Fibroblast of pulmonary artery (primary cell): Measurements from ENCODE around the gene ASS1.
"Not testable (repeated sequence)": the region's sequence is repeated elsewhere in the genome, so short reads cannot be mapped to it uniquely, and the experiment has no call there.

Experiments used
- DNase-seq: peaks from one replicate; pipeline ENCODE4 v3.0.0-alpha.2; 2010; ENCODE audit warnings: low read depth
- H3K4me3 ChIP-seq: replicated peaks from 2 replicates; pipeline ENCODE4 v1.5.1; 2011; ENCODE audit warnings: low read depth, mild to moderate bottlenecking, control low read depth, low read length, moderate library complexity
- CTCF ChIP-seq: IDR thresholded peaks from 2 replicates; pipeline ENCODE4 v1.5.1; 2011; ENCODE audit warnings: mild to moderate bottlenecking, control low read depth, low read length, inconsistent platforms; ENCODE audit errors: missing control alignments

The ASS1 gene

GRCh38 chr9:130433947-130434262, 10.9 kb upstream of the ASS1 start:
- DNase-seq: no peak
- no peak for TF ChIP-seq CTCF
- H3K4me3 ChIP-seq: no peak overlapping the region

GRCh38 chr9:130434656-130435055, 10.1 kb upstream of the ASS1 start:
- H3K4me3 ChIP-seq, DNase-seq: not testable (repeated sequence)

GRCh38 chr9:130437011-130437789, 7.6 kb upstream of the ASS1 start:
- TF ChIP-seq CTCF: no peak
- DNase-seq: no peak

GRCh38 chr9:130438382-130438981, 6.3 kb upstream of the ASS1 start:
- no peak for DNase-seq
- H3K4me3 ChIP-seq: no peak overlapping the region
- no peak for TF ChIP-seq CTCF

More at GRCh38 chr9:130437011-130437789, 7.6 kb upstream of the ASS1 start:
- H3K4me3 ChIP-seq: no peak overlapping the region

- H3K4me3 ChIP-seq: no peak overlapping the region
- no peak for TF ChIP-seq CTCF
- DNase-seq: no peak
These were observed 3.7 kb upstream of the ASS1 start for GRCh38 chr9:130441031-130441430.

- no peak for TF ChIP-seq CTCF
- H3K4me3 ChIP-seq: no peak overlapping the region
- DNase-seq: no peak
These were observed 1.9 kb upstream of the ASS1 start for GRCh38 chr9:130442746-130443455.

GRCh38 chr9:130443456-130443801, 1.3 kb upstream of the ASS1 start:
- no peak for DNase-seq
- no peak overlapping the region for H3K4me3 ChIP-seq
- no peak for TF ChIP-seq CTCF
